ENCODE results near the gene MMP2. TPM values are rescaled to one million over a fixed set of nuclear protein-coding genes. Genes with fewer than 3 reads are reported as not detected.

MMP2 gene
- total RNA-seq, 6 experiments from 2014 or later, result 4.8 to 13.2 (median 6.7) TPM

DNA sequence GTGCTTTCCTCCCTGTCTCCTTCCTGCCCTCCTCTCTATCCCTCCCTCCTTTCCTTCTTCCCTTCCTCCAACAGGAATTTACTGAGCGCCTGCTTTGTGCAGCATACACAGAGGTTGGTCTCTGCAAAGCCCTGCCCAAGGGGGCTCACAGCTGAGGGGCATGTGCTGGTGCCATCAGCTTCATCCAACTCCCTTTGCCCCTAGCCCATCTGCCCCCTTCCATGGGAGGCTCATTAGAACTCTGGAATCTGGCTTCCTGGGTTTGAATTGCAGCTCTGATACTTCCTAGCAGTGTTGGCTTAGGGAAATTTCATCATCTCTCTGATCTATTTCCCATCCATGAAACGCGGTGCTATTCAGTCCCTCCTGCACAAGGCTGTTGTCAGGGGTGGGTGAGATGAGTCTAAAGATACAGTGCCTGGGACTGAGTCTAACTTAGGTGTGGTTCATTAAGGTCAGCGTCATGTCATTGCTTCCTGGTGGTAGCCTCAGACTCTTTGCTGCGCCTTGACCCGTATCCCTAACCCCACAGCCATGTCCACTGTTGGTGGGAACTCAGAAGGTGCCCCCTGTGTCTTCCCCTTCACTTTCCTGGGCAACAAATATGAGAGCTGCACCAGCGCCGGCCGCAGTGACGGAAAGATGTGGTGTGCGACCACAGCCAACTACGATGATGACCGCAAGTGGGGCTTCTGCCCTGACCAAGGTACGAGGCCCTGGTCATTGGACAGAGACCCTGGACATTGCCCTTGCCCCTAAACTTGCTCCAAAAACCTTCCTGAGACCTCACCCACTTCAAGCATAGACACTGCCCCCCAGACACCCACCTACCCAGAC, 10.3 kb downstream of the MMP2 start:
- TF ChIP-seq POLR2A (IDR thresholded peaks at IDR 0.05), result no peak
- TF ChIP-seq CTCF (IDR thresholded peaks at IDR 0.05), result no peak
- Histone ChIP-seq H3K4me1 (no peaks in the 10 kb centered on the region), H3K4me3 (no peak overlapping the region), H3K36me3 (no peaks in the 10 kb centered on the region), H3K27ac (no peak overlapping the region), H3K27me3 (no peaks in the 10 kb centered on the region), H3K9me3 (no peaks in the 10 kb centered on the region)
- WGBS (ENCODE audit: insufficient coverage, low coverage, low lambda C conversion rate, missing lambda C conversion rate), result 82% methylated on average over 11 of the region's 14 CpGs
- intact Hi-C loops (cut with DNase I), result no loop called here
- ATAC-seq (no peak), DNase-seq (no peak)

DNA sequence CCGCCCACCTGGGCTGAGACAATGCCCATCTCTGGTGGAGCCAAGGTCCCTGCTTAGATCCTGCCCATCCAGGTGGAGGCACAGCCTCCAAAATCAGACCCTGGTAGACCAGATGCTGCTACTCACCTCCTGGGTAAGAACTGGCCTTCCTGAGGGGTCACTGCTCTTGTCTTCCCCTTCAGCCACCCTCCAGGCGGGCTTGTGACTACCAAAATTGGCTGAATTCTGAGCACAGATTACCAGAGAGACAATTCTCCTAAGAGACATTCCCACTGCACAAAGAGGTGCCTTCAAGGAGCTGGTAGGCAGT, 10.9 kb downstream of the MMP2 start:
- DNase-seq (no peak), ATAC-seq (no peak)
- Histone ChIP-seq H3K4me3 (no peak overlapping the region), H3K27me3 (no peaks in the 10 kb centered on the region), H3K9me3 (no peaks in the 10 kb centered on the region), H3K36me3 (no peaks in the 10 kb centered on the region), H3K27ac (no peak overlapping the region), H3K4me1 (no peaks in the 10 kb centered on the region)
- no CpG with 5 or more reads among the region's 2 CpGs for WGBS (ENCODE audit: insufficient coverage, low coverage, low lambda C conversion rate, missing lambda C conversion rate)
- intact Hi-C loops (cut with DNase I), result no loop called here
- TF ChIP-seq POLR2A (IDR thresholded peaks at IDR 0.05) (no peak), CTCF (IDR thresholded peaks at IDR 0.05) (no peak)

DNA sequence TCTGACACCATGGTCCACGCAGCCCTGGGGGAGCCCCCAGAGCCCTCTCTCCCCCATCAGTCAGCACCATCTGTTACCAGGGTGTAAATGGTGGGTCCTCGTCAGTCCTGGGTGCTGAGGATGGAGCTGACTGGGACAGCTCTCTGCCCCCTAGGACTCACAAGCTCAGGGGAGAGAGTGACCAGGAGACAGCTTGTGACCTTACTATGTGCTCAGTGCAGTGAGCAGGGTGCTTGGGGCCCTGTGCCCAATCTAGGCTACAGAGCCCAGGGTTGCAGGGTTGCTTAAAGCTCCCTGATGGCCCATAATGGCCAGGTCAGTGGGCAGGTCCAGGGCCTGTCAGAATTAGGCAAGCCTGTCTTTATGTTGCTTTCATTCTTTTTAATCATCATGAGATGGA, 11.3 kb downstream of the MMP2 start:
- no CpG with 5 or more reads among the region's 2 CpGs for WGBS (ENCODE audit: insufficient coverage, low coverage, low lambda C conversion rate, missing lambda C conversion rate)
- no peak for ATAC-seq
- no peaks in the 10 kb centered on the region for H3K9me3 ChIP-seq
- H3K4me1 ChIP-seq, result peaks cover 0 to 2% (median 0%) of the 10 kb centered on the region in 4 donors
- no peak for DNase-seq
- intact Hi-C loops (cut with DNase I), result no loop called here
- H3K36me3 ChIP-seq, result no peaks in the 10 kb centered on the region
- no peak for TF ChIP-seq POLR2A (IDR thresholded peaks at IDR 0.05)
- TF ChIP-seq CTCF (IDR thresholded peaks at IDR 0.05), result no peak
- no peak overlapping the region for H3K4me3 ChIP-seq
- no peaks in the 10 kb centered on the region for H3K27me3 ChIP-seq
- H3K27ac ChIP-seq, result no peak overlapping the region

- TF ChIP-seq POLR2A (IDR thresholded peaks at IDR 0.05) (no peak), CTCF (IDR thresholded peaks at IDR 0.05) (no peak)
- Histone ChIP-seq H3K27me3 (no peaks in the 10 kb centered on the region), H3K36me3 (no peaks in the 10 kb centered on the region), H3K9me3 (no peaks in the 10 kb centered on the region), H3K27ac (no peak overlapping the region), H3K4me1 (peaks cover 0 to 7% (median 0%) of the 10 kb centered on the region in 4 donors), H3K4me3 (no peak overlapping the region)
- DNase-seq (peak in 1 of 3 donors; percentile 39), ATAC-seq (peak in 1 of 4 donors; percentile 14)
- WGBS (ENCODE audit: insufficient coverage, low coverage, low lambda C conversion rate, missing lambda C conversion rate), result 56% methylated on average over 5 of the region's 7 CpGs
- intact Hi-C loops (cut with DNase I), result no loop called here
Measured at GRCh38 chr16:55491691-55492090, 12.7 kb downstream of the MMP2 start.

Measured in right lobe of liver (tissue), 6 donors.